Lung (tissue), 12 donors: ENCODE results near the gene PIEZO1. TPM values are rescaled to one million over a fixed set of nuclear protein-coding genes. Genes with fewer than 3 reads are reported as not detected.

Experiments used
- ATAC-seq: fragments of 200-7000 bp; cut with Tn5 transposase; one replicate; pipeline ENCODE4 v1.9.1; 2020; ENCODE audit warnings: moderate number of reproducible peaks; ENCODE audit not compliant: insufficient read depth, low FRiP score
- DNase-seq, 3 donors: peaks; one replicate each; pipeline ENCODE4 v3.0.0-alpha.2; 2013 to 2017
- H3K27ac ChIP-seq, 2 donors: one replicate each; pipeline ENCODE4 v1.5.1; 2013; ENCODE audit warnings: mild to moderate bottlenecking in 2 of 2, moderate library complexity in 2 of 2, control low read depth in 1 of 2, inconsistent platforms in 1 of 2, low read depth in 1 of 2, low read length in 1 of 2
- H3K27me3 ChIP-seq, 3 donors: one replicate each; pipeline ENCODE4 v1.5.1; 2013; ENCODE audit warnings: low read length in 2 of 3; ENCODE audit not compliant: control insufficient read depth in 3 of 3, insufficient read depth in 3 of 3
- H3K36me3 ChIP-seq, 4 donors: one replicate each; pipeline ENCODE4 v1.5.1; 2013; ENCODE audit warnings: low read length in 4 of 4, mild to moderate bottlenecking in 1 of 4, moderate library complexity in 1 of 4; ENCODE audit not compliant: control insufficient read depth in 4 of 4, insufficient read depth in 4 of 4
- H3K4me1 ChIP-seq, 5 donors: one replicate each; pipeline ENCODE4 v1.5.1; 2013; ENCODE audit warnings: low read length in 5 of 5, mild to moderate bottlenecking in 2 of 5, moderate library complexity in 1 of 5; ENCODE audit not compliant: control insufficient read depth in 5 of 5, insufficient read depth in 5 of 5
- H3K4me3 ChIP-seq: one replicate; pipeline ENCODE4 v1.5.1; 2013; ENCODE audit warnings: mild to moderate bottlenecking, control low read depth, moderate library complexity
- H3K9ac ChIP-seq, 2 donors: one replicate each; pipeline ENCODE4 v1.5.1; 2013; ENCODE audit warnings: low read length in 2 of 2, control low read depth in 1 of 2; ENCODE audit not compliant: insufficient read depth in 1 of 2
- H3K9me3 ChIP-seq, 4 donors: one replicate each; pipeline ENCODE4 v1.5.1; 2013; ENCODE audit warnings: low read length in 3 of 4, mild to moderate bottlenecking in 1 of 4, moderate library complexity in 1 of 4; ENCODE audit not compliant: control insufficient read depth in 4 of 4, insufficient read depth in 3 of 4
- WGBS, 2 donors: extraction: QIAGEN DNeasy Blood & Tissue Kit; methylation state at CpG; one replicate each; pipeline ENCODE4 v1.1.7; 2013; 5-methylcytosine and 5-hydroxymethylcytosine counted together
- polyA plus RNA-seq, 2 donors: library from polyadenylated mRNA; stranded (reverse); fragments of 200-250 nt; gene quantifications; one replicate each; pipeline ENCODE4 v1.2.1, GENCODE V29; 2013
- total RNA-seq, 2 donors: library from RNA; depleted of rRNA in 1 of 2; stranded (reverse); fragments of >200 nt in 1 of 2; gene quantifications; one replicate each; pipeline ENCODE4 v1.2.1, GENCODE V29; 2014 to 2021
- TF ChIP-seq, protein P1 (sequence below): IDR thresholded peaks from 2 replicates; pipeline ENCODE4 v1.5.1; 2012; ENCODE audit warnings: mild to moderate bottlenecking; ENCODE audit errors: control extremely low read depth, extremely low read depth
- donor health status: control.
- donor health status: control.
- donor health status: Bipolar disorder and iron deficiency.
- donor health status: healthy.
- donor health status: DM: yes; HTN: yes; CAD: no.

PIEZO1 gene
- total and polyA plus RNA-seq, 4 donors, result 113 to 207 (median 190) TPM

DNA sequence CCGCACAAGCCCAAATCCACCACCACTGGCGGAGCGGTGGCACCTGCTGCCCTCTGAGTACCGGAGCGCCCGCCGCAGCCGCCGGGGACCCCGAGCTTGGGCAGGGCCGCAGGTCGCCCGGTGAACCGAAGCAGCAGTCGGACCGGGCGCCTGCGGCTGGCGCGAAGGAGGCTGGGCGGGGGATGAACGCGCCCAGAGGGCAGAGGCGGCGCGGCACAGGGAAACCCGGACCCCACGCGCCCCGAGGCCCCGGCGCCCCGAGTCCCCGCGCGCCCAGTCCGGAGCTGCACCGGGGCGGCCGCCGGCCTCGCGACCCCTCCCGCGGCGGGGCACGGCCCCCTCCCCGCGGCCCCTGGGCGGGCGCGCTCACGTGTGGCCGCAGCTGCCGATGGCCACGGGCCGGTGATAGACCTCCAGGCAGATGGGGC, 79.2 kb downstream of the PIEZO1 start:
- H3K27ac ChIP-seq, result peak overlapping the region; percentile 86 to 92
- peak overlapping the region; percentile 75 for H3K4me3 ChIP-seq
- DNase-seq (no peak), ATAC-seq (no peak)
- H3K9me3 ChIP-seq, result peaks cover 0 to 2% (median 0%) of the 10 kb centered on the region in 4 donors
- H3K4me1 ChIP-seq, result peaks cover 0 to 35% (median 5%) of the 10 kb centered on the region in 5 donors
- H3K9ac ChIP-seq, result peak overlapping the region in 1 of 2 donors; percentile 17
- TF ChIP-seq, protein P1, sequence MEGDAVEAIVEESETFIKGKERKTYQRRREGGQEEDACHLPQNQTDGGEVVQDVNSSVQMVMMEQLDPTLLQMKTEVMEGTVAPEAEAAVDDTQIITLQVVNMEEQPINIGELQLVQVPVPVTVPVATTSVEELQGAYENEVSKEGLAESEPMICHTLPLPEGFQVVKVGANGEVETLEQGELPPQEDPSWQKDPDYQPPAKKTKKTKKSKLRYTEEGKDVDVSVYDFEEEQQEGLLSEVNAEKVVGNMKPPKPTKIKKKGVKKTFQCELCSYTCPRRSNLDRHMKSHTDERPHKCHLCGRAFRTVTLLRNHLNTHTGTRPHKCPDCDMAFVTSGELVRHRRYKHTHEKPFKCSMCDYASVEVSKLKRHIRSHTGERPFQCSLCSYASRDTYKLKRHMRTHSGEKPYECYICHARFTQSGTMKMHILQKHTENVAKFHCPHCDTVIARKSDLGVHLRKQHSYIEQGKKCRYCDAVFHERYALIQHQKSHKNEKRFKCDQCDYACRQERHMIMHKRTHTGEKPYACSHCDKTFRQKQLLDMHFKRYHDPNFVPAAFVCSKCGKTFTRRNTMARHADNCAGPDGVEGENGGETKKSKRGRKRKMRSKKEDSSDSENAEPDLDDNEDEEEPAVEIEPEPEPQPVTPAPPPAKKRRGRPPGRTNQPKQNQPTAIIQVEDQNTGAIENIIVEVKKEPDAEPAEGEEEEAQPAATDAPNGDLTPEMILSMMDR, result no peak
- no peaks in the 10 kb centered on the region for H3K27me3 ChIP-seq
- H3K36me3 ChIP-seq, result peaks cover 0 to 6% (median 0%) of the 10 kb centered on the region in 4 donors
- WGBS, 2 donors, result 1% methylated on average over 27 to 57 of the region's 57 CpGs

DNA sequence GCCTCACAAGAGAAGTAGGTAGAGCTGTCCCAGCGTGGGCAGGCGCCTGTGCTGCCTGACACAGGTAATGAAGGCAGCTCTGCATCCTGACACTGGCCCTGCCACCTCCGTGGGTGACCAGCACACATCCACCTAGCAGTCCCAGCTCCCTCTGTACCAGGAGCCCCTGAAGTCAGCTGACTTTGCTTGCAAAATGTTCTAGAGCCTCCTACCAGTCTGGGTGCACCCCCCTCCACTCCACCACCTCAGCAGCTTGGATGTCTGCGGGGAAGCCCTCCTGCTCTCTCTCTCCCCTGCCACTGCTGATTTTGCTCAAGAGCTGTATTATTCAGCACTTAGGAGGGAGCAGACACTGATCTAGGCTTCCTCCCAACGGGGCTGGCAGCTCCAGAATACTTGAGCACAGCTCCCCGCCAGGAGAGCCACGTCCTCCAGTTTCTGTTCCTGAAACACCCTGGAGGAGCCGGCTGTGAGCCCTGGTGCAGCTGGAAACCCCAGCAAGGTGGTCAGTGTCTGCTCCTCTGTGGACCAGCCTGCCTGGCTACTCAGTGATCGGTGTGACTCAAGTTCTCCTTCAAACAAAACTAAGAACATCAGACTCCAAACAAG, 79.8 kb downstream of the PIEZO1 start:
- ATAC-seq (no peak), DNase-seq (no peak)
- H3K4me3 ChIP-seq, result peak overlapping the region; percentile 75
- no peaks in the 10 kb centered on the region for H3K27me3 ChIP-seq
- TF ChIP-seq, protein P1, result no peak
- H3K27ac ChIP-seq, result peak overlapping the region; percentile 86 to 92
- peaks cover 0 to 7% (median 1%) of the 10 kb centered on the region in 4 donors for H3K36me3 ChIP-seq
- peak overlapping the region in 1 of 2 donors; percentile 17 for H3K9ac ChIP-seq
- H3K4me1 ChIP-seq, result peaks cover 0 to 41% (median 5%) of the 10 kb centered on the region in 5 donors
- H3K9me3 ChIP-seq, result peaks cover 0 to 2% (median 0%) of the 10 kb centered on the region in 4 donors
- 21 to 25% methylated on average over 9 of the region's 9 CpGs for WGBS, 2 donors

DNA sequence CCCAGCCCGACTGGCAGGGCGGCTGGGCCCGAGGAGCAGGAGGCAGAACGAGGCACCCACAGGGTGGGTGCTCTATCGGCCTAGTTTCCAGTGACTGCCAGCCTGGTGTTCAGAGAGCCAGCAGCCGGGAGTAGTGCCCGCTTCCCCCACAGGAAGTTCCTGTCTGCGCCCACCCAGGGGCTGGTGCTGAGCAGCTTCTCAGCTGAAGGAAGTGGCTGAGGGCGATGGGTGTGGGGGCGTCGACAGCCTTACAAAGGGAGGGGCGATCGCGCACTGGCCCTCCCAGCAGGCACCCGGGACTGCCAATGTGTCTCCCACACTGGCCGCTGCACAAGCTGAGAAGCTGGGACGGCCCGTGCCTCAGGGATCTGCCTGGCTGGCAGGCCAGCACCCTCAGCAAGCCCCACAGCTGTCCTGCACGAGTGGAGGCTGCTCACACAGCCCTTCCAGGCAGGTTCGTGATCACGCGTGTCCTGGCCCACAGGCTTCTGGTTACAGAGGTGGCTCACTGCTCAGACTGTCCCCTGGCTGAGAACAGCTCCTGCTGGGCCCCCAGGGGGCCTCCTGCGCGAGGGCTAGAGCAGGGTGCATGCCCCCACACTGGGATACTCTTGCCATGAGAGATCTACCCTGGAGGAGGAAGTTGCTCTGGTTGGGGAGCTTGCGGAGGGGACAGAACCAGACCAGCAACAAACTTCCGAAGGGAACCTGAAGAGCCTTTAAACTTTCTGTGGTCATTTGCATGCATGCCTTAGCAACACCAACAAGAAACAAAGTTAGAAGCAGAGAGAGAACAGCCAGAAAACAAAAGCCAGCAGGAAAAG, 81.3 kb downstream of the PIEZO1 start:
- TF ChIP-seq, protein P1, result no peak
- Histone ChIP-seq H3K27ac (peak overlapping the region in 1 of 2 donors; percentile 92), H3K27me3 (no peaks in the 10 kb centered on the region), H3K4me1 (peaks cover 0 to 42% (median 5%) of the 10 kb centered on the region in 5 donors), H3K36me3 (peaks cover 0 to 15% (median 4%) of the 10 kb centered on the region in 4 donors), H3K9ac (no peak overlapping the region), H3K9me3 (no peaks in the 10 kb centered on the region), H3K4me3 (no peak overlapping the region)
- ATAC-seq (no peak), DNase-seq (no peak)
- WGBS, 2 donors, result 18 to 45% methylated on average over 26 of the region's 26 CpGs
